Effector memory CD8-positive, alpha-beta T cell (primary cell): ENCODE data around the gene C16orf74.
A peak's percentile ranks its signal among the peaks of the same experiment; 100 is the strongest.

ENCODE experiments used
- ATAC-seq: fragments of 150-1000 bp; cut with Tn5 transposase; replicated peaks from 2 replicates; pipeline ENCODE4 v1.10.0; 2021; ENCODE audit warnings: mild to moderate bottlenecking, moderate library complexity
- DNase-seq, 3 experiments: peaks; one replicate each; pipeline ENCODE4 v3.0.0; 2021
- H3K27ac Mint-ChIP-seq, 2 donors: one replicate each; pipeline ENCODE4 v1.8.0; 2022; ENCODE audit warnings: mild to moderate bottlenecking in 2 of 2, mixed read lengths in 2 of 2, moderate library complexity in 2 of 2
- H3K27me3 Mint-ChIP-seq, 2 donors: one replicate each; pipeline ENCODE4 v1.8.0; 2022; ENCODE audit warnings: mixed read lengths in 2 of 2
- H3K36me3 Mint-ChIP-seq: one replicate; pipeline ENCODE4 v1.8.0; 2022; ENCODE audit warnings: mild to moderate bottlenecking, moderate library complexity, mixed read lengths; ENCODE audit not compliant: insufficient read depth
- H3K4me1 Mint-ChIP-seq, 2 donors: one replicate each; pipeline ENCODE4 v1.8.0; 2022; ENCODE audit warnings: low read depth in 2 of 2, mixed read lengths in 2 of 2
- H3K4me3 Mint-ChIP-seq, 2 donors: one replicate each; pipeline ENCODE4 v1.8.0; 2022; ENCODE audit warnings: mild to moderate bottlenecking in 2 of 2, mixed read lengths in 2 of 2, moderate library complexity in 2 of 2
- H3K9me3 Mint-ChIP-seq, 2 donors: one replicate each; pipeline ENCODE4 v1.8.0; 2022; ENCODE audit warnings: mixed read lengths in 2 of 2
- total RNA-seq, 9 experiments: gene quantifications; one replicate each; lab custom pipeline; 2026; lab: John Stamatoyannopoulos, UW

C16orf74 gene
- total RNA-seq = 0 to 4.9 (median 0.32) reads per million in 9 experiments

DNA sequence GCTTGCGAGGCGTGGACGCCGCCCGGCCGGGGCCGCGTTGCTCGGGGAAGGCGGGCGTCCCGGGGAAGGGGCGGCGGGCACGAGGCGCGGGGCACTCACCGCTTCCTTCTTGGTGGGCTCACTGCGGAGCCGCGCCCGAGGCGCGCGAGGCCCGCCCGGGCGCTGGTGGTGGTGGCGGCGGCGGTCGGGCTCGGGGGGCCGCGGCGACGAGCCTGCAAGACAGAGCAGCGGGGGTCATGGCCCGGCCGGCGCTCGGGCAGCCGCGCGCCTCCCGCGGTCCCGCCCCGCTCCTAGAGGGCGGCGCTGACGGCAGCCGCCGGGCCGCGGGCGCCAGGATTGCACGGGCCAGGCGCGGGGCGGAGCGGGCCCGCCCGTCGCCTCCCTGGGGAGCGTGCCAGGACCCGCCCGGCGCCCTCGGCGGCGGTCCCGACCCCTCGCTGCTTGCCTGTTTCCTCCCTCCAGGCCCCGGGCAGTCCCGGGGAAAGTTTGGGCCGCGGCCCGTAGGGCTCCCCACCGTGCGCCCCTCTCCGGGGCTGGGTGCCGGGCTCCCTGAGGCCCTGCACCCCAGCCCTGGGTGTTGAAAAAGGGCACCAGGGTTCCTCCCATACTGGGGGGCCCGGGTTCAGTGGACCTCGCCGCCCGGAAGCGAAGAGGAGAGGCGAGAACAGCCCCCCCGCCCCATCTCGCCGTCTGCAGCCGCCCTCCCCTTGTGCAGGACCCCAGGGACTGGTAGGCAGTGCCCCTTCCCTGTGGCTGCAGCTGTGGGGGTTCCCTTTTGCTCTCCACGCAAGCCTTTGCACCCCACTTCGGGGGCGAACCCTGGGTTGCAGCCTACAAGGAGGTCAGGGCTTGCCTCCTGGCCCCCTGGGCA lies at the start of gene C16orf74:
TSS of gene C16orf74 (minus strand) at position 270 of the 871 bp plus-strand sequence. CDS start 15,879 bp downstream, outside the sequence.
- H3K4me1 Mint-ChIP-seq = peaks cover 7 to 10% of the 10 kb centered on the region in 2 donors
- no peak within 1 kb of the TSS for H3K27ac Mint-ChIP-seq
- no peaks in the 10 kb centered on the region for H3K9me3 Mint-ChIP-seq
- peak; percentile 79 for ATAC-seq
- H3K36me3 Mint-ChIP-seq = no peaks in the 10 kb centered on the region
- DNase-seq = no peak
- H3K27me3 Mint-ChIP-seq = peaks cover 37 to 51% of the 10 kb centered on the region in 2 donors
- peak within 1 kb of the TSS; percentile 84 to 88 for H3K4me3 Mint-ChIP-seq

DNA sequence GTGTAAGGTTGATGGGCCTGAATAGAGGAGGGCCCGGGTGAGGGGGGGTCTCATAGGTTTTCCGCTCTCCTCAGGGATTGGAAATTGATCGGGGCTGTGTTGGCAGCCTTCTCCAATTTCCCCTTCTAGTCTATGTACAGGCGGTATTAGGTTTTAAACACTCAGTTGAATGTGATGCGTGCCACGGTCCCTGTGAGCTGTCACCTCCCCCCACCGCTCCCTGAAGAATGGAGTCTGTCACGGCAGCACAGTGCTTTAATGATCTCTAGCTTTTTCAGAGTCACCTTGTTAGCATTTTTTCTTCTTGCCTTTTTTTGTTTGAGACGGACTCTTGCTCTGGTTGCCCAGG lies 49.4 kb upstream of the C16orf74 start:
- DNase-seq = peak in 1 of 3 experiments; percentile 70
- Mint-ChIP-seq H3K27ac (peak overlapping the region; percentile 96 to 97), H3K27me3 (no peaks in the 10 kb centered on the region), H3K9me3 (no peaks in the 10 kb centered on the region), H3K36me3 (peaks cover 60% of the 10 kb centered on the region), H3K4me1 (peaks cover 30 to 40% of the 10 kb centered on the region in 2 donors), H3K4me3 (peak overlapping the region; percentile 87 to 88)
- ATAC-seq = peak; percentile 35

DNA sequence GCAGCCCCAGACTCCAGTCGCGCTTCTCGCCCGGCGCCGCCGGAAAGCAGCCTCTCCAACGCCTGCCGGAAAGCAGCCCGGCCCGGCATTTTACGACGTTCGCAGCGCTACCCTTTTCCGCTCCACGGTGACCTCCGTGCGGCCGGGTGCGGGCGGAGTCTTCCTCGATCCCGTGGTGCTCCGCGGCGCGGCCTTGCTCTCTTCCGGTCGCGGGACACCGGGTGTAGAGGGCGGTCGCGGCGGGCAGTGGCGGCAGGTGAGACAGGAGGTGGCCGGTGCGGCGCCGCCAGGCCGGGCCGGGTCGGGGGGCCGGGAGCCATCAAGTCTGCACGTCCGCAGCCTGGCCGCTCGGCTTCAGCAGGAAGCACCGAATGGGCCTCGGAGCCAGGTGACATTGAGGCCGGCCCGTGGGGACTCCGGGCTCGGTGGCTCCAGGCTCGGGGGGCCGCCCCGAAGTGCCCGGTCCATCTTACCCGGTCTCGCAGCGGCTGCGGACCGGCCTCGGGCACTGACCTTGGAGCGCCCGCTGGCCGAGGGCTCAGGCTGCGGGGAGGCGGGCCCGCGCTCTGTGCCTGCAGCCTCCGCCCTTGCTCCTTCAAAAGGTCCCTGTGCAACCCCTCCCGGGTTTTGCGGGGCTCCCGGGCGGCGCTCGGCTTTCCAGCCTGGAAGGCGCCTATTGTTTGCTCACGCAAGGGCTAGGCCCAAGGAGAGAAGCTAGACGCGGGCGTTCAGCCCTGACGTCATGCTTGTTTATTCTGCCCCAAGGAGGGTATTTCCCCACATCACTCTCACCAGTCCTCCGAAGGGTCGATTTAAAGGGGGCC lies 48.8 kb upstream of the C16orf74 start, which contains the start of the genes COX4I1 and EMC8:
TSS of gene COX4I1 (plus strand) at position 199 of the 824 bp plus-strand sequence. CDS start 1,511 bp downstream, outside the sequence.
TSS of gene EMC8 (minus strand) at position 48 of the 824 bp plus-strand sequence. CDS start 249 bp downstream, outside the sequence.
- H3K9me3 Mint-ChIP-seq = no peaks in the 10 kb centered on the region
- H3K4me1 Mint-ChIP-seq = peaks cover 29 to 42% of the 10 kb centered on the region in 2 donors
- ATAC-seq (peak; percentile 84), DNase-seq (peak; percentile 91 to 93 (median 91))
- peak within 1 kb of the TSS; percentile 87 to 88 for H3K4me3 Mint-ChIP-seq
- no peaks in the 10 kb centered on the region for H3K27me3 Mint-ChIP-seq
- peaks cover 55% of the 10 kb centered on the region for H3K36me3 Mint-ChIP-seq
- H3K27ac Mint-ChIP-seq = peak within 1 kb of the TSS; percentile 96 to 97

DNA sequence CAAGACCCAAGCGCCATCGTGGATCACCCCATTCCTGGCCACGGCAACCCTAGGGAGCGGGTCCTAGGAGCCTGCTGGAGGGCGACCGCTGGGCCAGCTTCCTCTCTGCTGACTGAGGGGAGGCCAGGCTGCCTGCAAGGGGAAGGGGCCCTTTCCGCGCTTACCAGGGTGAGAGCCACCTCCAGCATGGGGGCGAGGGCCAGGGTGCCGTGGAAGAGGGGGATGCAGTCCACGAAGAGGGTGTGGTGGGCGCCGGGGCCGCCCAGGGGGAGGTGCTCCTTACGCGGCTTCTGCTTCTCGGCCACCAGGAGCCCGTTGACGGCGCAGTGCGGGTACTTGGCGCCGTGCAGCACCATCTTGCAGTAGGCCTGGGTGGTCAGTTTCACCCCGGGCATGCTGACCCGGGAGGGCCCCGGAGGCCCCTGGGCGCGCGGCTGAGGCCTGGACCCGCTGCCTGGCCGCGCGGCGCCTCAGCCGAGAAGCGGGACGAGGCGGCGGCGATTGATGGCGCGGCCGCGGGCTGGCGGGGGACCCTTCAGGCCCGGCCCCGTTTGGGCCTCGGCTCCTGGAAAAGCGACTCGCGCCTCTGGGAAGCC lies 48.1 kb upstream of the C16orf74 start:
- ATAC-seq (peak; percentile 32), DNase-seq (peak in 2 of 3 experiments; percentile 19 to 31)
- no peaks in the 10 kb centered on the region for H3K9me3 Mint-ChIP-seq
- peaks cover 29 to 42% of the 10 kb centered on the region in 2 donors for H3K4me1 Mint-ChIP-seq
- peak overlapping the region; percentile 87 to 88 for H3K4me3 Mint-ChIP-seq
- peaks cover 47% of the 10 kb centered on the region for H3K36me3 Mint-ChIP-seq
- H3K27me3 Mint-ChIP-seq = no peaks in the 10 kb centered on the region
- H3K27ac Mint-ChIP-seq = peak overlapping the region; percentile 96 to 97

DNA sequence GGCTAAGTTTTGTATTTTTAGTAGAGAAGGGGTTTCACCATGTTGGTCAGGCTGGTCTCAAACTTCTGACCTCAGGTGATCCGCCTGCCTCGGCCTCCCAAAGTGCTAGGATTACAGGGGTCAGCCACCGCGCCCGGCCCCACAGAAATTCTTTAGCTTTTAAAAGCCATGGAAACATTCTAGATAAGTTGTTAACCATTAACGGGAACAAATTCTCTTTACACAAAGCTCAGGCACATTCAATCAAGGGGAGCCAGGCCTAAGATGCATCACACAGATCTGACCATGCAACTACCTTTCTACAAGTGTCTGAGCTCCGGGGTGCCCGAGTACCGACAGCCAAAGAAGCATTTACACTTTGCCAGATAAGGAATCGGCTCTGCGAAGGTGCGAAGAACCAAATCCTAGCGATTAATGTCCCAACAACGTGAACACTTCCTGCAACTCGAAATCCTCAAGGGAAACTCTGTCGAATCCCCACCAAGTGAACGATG lies 47.4 kb upstream of the C16orf74 start:
- no peak for ATAC-seq
- DNase-seq = no peak
- no peaks in the 10 kb centered on the region for H3K27me3 Mint-ChIP-seq
- H3K4me1 Mint-ChIP-seq = peaks cover 30 to 44% of the 10 kb centered on the region in 2 donors
- H3K27ac Mint-ChIP-seq = peak overlapping the region; percentile 96 to 97
- H3K4me3 Mint-ChIP-seq = peak overlapping the region; percentile 87 to 88
- no peaks in the 10 kb centered on the region for H3K9me3 Mint-ChIP-seq
- H3K36me3 Mint-ChIP-seq = peaks cover 43% of the 10 kb centered on the region

DNA sequence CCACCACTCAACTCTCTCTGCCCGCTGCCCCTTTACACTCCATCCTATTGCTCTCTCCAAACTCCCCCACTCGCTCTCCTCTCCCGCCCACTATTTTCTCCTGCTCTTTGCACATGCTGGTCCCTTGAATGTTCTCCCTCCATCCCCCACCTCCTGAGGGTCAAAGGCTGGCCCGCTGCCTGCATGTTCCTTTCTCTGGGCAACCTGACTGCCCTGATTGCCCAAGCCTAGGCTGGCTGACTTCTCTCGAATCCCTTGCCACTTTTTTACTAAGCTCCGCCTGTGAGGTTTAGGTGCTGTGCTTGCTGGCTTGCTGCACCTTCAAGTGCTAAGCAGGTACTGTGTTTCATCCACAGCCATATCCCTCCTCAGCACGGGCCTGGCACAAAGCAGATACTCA lies 45.7 kb upstream of the C16orf74 start:
- peak overlapping the region; percentile 2 to 33 for H3K27ac Mint-ChIP-seq
- peaks cover 30 to 44% of the 10 kb centered on the region in 2 donors for H3K4me1 Mint-ChIP-seq
- no peak for ATAC-seq
- H3K27me3 Mint-ChIP-seq = no peaks in the 10 kb centered on the region
- no peak for DNase-seq
- H3K36me3 Mint-ChIP-seq = peaks cover 40% of the 10 kb centered on the region
- no peak overlapping the region for H3K4me3 Mint-ChIP-seq
- no peaks in the 10 kb centered on the region for H3K9me3 Mint-ChIP-seq

DNA sequence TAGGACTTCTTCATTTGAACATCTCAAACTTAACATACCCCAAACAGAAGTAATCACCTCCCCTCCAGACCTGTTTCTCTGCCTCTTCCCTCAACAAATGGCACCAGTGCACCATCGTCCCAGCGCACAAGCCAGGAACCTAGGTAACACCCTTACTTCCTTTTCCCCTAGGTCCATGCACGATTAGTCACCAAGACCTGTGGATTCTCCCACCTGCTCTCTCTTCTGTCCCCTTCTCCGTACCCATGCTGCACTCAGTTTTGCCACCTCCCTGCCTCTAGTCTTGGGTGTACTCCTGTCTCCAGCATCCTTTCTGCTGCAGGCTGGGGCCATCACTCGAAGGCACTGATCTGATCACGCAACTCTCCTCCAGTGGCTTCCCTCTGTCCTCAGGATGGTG lies 45.3 kb upstream of the C16orf74 start:
- Mint-ChIP-seq H3K27ac (peak overlapping the region; percentile 2 to 33), H3K27me3 (no peaks in the 10 kb centered on the region), H3K36me3 (peaks cover 40% of the 10 kb centered on the region), H3K4me1 (peaks cover 32 to 44% of the 10 kb centered on the region in 2 donors), H3K9me3 (no peaks in the 10 kb centered on the region), H3K4me3 (no peak overlapping the region)
- DNase-seq (no peak), ATAC-seq (no peak)

DNA sequence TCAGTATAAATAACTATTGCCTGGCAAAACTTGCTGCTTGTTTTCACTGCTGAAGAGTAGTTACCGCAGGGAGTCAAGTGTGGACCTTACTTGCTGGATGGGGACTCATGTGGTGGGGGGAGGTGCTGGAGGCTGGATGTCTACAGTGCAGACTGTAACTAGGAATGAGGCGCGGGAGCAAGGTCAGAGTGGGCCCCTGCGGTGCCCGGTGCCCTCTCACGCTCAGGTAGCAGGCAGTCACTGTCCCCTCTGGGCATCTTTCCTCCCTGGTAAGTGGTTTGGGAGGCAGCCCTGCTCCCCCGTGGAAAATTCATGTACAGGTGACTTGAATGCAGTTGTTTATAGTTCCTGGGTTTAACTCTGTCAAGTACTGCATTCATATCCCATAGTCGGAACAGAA lies 43.8 kb upstream of the C16orf74 start:
- Mint-ChIP-seq H3K27ac (no peak overlapping the region), H3K4me3 (no peak overlapping the region), H3K36me3 (peaks cover 33% of the 10 kb centered on the region), H3K27me3 (no peaks in the 10 kb centered on the region), H3K9me3 (no peaks in the 10 kb centered on the region), H3K4me1 (peaks cover 31 to 43% of the 10 kb centered on the region in 2 donors)
- DNase-seq (no peak), ATAC-seq (no peak)

DNA sequence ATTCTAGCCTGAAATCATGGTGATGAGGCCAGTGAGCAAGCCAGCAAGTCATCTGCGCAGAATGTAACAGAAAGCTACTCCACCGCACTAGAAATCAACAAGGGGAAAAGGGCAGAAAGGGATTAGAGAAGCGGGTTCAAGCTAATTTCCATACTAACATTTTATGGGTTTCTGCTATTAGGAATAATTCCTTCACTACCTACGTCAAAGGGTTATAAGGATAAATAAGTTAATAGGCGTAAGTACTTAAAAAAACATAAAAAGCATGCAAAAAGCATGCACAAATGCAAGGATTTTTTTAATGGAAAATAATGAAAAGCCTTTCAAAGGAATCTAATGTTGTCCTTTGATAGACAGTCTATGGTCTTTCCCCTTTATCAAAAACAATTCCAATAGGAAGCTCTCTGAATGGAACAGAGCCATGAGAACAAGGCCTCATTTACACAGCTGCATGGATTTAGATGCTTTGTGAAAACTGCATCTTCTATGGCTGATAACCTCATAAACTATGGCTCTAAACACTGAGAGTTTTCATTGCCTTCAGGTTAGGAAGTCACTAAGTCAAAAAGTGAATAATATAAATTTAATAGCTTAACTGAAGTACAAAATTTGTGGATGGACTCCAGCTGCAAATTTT lies 42.9 kb upstream of the C16orf74 start:
- no peaks in the 10 kb centered on the region for H3K9me3 Mint-ChIP-seq
- H3K4me1 Mint-ChIP-seq = peaks cover 29 to 43% of the 10 kb centered on the region in 2 donors
- no peak overlapping the region for H3K4me3 Mint-ChIP-seq
- H3K27me3 Mint-ChIP-seq = no peaks in the 10 kb centered on the region
- ATAC-seq = no peak
- no peak for DNase-seq
- peaks cover 29% of the 10 kb centered on the region for H3K36me3 Mint-ChIP-seq
- H3K27ac Mint-ChIP-seq = peak overlapping the region in 1 of 2 donors; percentile 66

DNA sequence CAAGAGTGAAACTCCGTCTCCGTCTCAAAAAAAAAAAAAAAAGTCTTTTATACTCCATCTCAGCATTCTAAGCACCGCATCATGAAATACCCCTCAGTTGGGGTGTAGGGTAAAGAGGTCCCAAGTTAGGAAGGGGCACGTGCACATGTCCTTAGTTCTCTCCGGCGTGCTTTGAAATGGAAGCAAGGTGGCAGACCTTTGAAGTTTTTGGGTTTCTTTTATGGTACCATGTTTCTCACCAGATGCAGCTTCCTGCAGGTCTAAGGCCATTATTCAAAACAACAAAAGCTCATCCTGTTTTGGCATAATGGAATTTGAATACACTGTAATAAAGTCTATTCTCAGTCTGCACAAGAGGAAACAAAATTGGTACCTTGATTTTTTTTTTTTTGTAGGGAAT lies 38.9 kb upstream of the C16orf74 start:
- Mint-ChIP-seq H3K36me3 (peaks cover 22% of the 10 kb centered on the region), H3K4me3 (no peak overlapping the region), H3K27ac (peak overlapping the region in 1 of 2 donors; percentile 54), H3K27me3 (no peaks in the 10 kb centered on the region), H3K4me1 (peaks cover 15 to 20% of the 10 kb centered on the region in 2 donors), H3K9me3 (no peaks in the 10 kb centered on the region)
- no peak for ATAC-seq
- DNase-seq = no peak

DNA sequence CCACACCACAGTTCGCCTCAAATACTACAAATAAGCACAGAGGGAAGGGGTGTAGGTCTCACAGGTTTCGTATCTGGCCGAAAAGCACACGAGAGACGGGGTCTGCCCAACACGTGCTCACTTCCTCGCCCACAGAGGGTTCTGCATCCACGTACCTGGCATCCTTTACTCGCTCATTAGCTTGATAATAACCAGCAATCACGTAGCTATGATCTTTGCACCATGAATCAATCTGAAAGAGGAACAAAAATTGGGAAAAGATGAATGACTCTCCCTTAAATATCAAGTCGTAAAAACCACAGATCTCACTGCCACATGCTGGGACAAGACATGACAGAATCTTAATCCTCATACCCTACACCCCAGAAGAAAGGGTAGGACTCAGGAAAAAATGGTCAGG lies 37.9 kb upstream of the C16orf74 start:
- Mint-ChIP-seq H3K27me3 (no peaks in the 10 kb centered on the region), H3K4me1 (peaks cover 15 to 20% of the 10 kb centered on the region in 2 donors), H3K27ac (peak overlapping the region in 1 of 2 donors; percentile 64), H3K9me3 (no peaks in the 10 kb centered on the region), H3K4me3 (no peak overlapping the region), H3K36me3 (peaks cover 26% of the 10 kb centered on the region)
- ATAC-seq (no peak), DNase-seq (no peak)

DNA sequence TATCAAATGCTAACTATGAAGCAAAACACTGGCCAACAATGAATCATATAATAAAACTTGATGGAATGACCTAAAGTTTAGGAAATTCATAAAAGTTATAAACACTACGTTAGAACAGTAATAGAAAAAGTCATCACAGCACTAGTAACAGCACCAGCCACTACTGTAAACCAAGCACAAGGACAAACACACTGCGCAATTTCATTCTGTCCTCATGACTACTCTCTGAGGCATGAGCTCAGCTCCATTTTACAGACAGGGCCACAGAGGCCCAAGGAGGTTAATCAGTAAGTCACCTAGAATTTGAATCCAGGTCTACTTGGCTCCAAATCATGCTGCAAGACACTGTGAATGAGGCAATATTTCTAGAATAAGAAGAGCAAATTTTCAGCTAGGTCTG lies 35.0 kb upstream of the C16orf74 start:
- no peak overlapping the region for H3K27ac Mint-ChIP-seq
- H3K4me1 Mint-ChIP-seq = peaks cover 9 to 10% of the 10 kb centered on the region in 2 donors
- no peaks in the 10 kb centered on the region for H3K27me3 Mint-ChIP-seq
- DNase-seq = no peak
- peaks cover 32% of the 10 kb centered on the region for H3K36me3 Mint-ChIP-seq
- H3K9me3 Mint-ChIP-seq = no peaks in the 10 kb centered on the region
- no peak for ATAC-seq
- H3K4me3 Mint-ChIP-seq = no peak overlapping the region
